BE2C (cell line): ENCODE data around the gene IMMP1L.

ENCODE experiments used
- DNase-seq: peaks from one replicate; pipeline ENCODE4 v3.0.0-alpha.2; 2020
- H3K27me3 ChIP-seq: fragments of 250-450 bp; sonication (Bioruptor Pico); 2 replicates; pipeline ENCODE4 v1.5.1; 2020; ENCODE audit warnings: mild to moderate bottlenecking
- H3K36me3 ChIP-seq: fragments of 250-450 bp; sonication (Bioruptor Pico); 2 replicates; pipeline ENCODE4 v1.5.1; 2020; ENCODE audit warnings: mild to moderate bottlenecking
- H3K4me1 ChIP-seq: fragments of 250-450 bp; sonication (Bioruptor Pico); 2 replicates; pipeline ENCODE4 v1.5.1; 2020
- H3K4me3 ChIP-seq: 2 replicates; pipeline ENCODE4 v1.5.1; 2011; ENCODE audit warnings: low read depth, low read length
- H3K9me3 ChIP-seq: fragments of 250-450 bp; sonication (Bioruptor Pico); 2 replicates; pipeline ENCODE4 v1.5.1; 2020
- TF ChIP-seq, protein P1 (sequence below): IDR thresholded peaks from 2 replicates; pipeline ENCODE4 v1.5.1; 2012; ENCODE audit warnings: mild to moderate bottlenecking, low read depth, low read length

IMMP1L gene

DNA sequence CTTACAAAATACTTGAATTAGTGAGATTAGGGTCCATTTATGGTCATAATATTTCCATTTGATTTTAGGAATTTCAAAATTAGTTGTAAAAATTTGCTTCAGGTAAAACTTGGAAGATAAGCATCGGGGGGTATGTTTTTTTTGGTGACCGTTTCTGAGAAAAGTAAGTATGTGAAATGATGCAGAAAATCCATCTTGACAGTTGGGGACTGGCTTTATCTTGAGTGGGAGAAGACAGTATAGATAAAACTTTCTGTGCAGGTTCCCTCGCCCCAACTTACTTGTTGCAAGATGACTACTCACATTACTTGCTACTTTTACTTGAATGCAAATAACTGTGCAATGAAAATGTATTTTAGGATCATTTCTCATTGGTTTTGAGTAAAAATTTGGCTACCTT, 90.3 kb downstream of the IMMP1L start:
- TF ChIP-seq, protein P1, sequence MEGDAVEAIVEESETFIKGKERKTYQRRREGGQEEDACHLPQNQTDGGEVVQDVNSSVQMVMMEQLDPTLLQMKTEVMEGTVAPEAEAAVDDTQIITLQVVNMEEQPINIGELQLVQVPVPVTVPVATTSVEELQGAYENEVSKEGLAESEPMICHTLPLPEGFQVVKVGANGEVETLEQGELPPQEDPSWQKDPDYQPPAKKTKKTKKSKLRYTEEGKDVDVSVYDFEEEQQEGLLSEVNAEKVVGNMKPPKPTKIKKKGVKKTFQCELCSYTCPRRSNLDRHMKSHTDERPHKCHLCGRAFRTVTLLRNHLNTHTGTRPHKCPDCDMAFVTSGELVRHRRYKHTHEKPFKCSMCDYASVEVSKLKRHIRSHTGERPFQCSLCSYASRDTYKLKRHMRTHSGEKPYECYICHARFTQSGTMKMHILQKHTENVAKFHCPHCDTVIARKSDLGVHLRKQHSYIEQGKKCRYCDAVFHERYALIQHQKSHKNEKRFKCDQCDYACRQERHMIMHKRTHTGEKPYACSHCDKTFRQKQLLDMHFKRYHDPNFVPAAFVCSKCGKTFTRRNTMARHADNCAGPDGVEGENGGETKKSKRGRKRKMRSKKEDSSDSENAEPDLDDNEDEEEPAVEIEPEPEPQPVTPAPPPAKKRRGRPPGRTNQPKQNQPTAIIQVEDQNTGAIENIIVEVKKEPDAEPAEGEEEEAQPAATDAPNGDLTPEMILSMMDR, result no peak
- Histone ChIP-seq H3K9me3 (no peaks in the 10 kb centered on the region), H3K27me3 (no peaks in the 10 kb centered on the region), H3K36me3 (no peaks in the 10 kb centered on the region), H3K4me3 (no peak overlapping the region), H3K4me1 (no peaks in the 10 kb centered on the region)
- no peak for DNase-seq

DNA sequence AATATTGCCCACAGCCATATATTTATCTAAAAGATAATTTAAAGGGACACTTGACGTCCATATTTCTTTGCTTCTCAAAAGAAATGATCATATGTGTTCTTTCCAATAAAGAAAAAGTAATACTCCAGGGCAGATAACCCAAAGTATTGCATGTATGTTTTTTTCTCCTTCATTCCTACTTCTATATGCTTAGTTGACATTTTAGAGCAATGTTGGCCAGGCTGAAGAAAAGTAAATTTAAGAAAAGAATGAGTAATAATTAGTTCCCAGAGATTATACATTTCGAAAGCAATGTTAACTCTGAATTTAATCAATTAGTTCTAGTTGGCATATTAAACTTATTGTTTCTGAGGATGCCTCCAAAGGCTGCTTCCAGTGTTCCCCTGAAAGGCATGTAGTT, 91.6 kb downstream of the IMMP1L start:
- Histone ChIP-seq H3K27me3 (no peaks in the 10 kb centered on the region), H3K4me3 (no peak overlapping the region), H3K4me1 (no peaks in the 10 kb centered on the region), H3K36me3 (no peaks in the 10 kb centered on the region), H3K9me3 (no peaks in the 10 kb centered on the region)
- TF ChIP-seq, protein P1, result no peak
- no peak for DNase-seq

DNA sequence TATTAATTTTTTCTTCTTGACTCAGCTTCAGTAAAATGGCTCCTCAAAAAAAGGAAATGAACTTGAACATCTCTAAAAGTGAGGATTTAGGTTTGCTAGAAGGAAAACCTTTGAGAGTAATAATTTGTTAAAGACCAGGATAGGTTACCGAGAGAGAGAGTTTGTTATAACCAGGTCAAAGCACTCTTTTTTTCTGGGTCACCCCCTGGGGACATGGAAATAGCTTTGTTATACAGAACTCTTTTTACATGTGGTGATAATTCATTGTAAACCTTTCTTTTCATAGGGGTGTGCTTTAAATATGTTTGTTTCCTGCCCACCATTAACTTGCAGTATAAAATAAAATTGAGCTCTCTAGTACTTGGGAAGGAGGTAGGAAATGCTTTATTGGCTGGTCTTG, 92.1 kb downstream of the IMMP1L start:
- H3K36me3 ChIP-seq, result no peaks in the 10 kb centered on the region
- no peak overlapping the region for H3K4me3 ChIP-seq
- no peaks in the 10 kb centered on the region for H3K27me3 ChIP-seq
- H3K4me1 ChIP-seq, result no peaks in the 10 kb centered on the region
- TF ChIP-seq, protein P1, result no peak
- no peaks in the 10 kb centered on the region for H3K9me3 ChIP-seq
- DNase-seq, result no peak

DNA sequence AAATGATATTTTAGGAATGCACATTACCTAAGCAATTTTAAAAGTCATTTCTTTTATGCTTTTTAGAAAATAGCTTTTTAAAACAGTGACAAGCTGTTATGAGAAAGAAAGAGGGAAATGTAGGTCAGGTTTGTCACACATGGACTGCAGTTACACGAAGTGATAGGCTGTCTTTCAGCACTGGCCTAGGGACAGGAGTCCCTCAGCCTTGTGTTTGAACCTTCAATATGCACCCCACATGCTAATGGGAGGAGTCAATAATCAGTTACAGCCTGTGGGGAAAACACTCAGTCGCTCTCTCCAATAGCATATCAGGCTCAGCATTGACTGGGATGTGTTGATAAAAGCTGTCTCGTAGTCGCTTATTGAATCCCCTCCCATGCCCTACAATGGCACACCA, 94.0 kb downstream of the IMMP1L start:
- H3K36me3 ChIP-seq, result no peaks in the 10 kb centered on the region

DNA sequence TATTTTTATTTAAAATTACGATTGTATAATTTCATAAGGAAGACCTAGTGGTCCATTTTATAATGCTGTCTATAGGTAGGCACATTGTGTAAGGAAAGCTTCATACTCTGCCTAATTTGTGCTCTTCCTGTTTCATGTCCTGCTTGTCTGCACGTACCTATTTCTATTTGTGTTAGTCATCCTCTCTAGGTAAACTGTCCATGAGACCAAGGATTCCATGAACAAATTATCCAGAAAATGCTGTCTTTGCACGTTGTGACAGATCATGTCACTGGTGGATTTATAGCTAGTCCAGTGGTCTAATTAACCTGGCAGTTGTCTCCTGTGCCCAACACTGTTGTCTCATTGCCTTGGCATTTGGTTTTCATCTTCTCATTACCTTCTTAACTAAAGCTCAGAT, 95.1 kb downstream of the IMMP1L start:
- H3K4me3 ChIP-seq, result no peak overlapping the region
- no peaks in the 10 kb centered on the region for H3K36me3 ChIP-seq
- TF ChIP-seq, protein P1, result no peak
- DNase-seq, result no peak
- no peaks in the 10 kb centered on the region for H3K4me1 ChIP-seq
- H3K9me3 ChIP-seq, result no peaks in the 10 kb centered on the region
- no peaks in the 10 kb centered on the region for H3K27me3 ChIP-seq

More for the DNA sequence above, 94.0 kb downstream of the IMMP1L start:
- Histone ChIP-seq H3K27me3 (no peaks in the 10 kb centered on the region), H3K9me3 (no peaks in the 10 kb centered on the region), H3K4me1 (no peaks in the 10 kb centered on the region), H3K4me3 (no peak overlapping the region)
- TF ChIP-seq, protein P1, result no peak
- DNase-seq, result no peak

DNA sequence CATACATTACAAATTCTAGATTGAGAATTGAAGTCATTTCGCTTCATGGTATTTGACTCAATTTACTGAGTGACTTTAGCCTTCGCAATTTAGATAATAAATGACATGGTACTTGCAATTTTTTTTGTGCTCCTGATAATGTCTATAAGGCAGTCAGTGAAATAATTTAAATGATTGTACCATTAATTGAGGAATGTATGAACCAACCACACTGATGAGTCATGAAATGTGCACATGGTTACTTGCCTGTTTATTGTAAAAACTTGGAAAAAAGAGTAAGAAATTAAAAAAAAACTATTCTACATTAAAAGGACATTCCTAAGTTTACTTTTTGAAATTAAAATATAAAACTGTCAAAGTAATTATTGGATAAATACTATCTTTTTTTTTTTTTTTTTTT, 96.5 kb downstream of the IMMP1L start:
- H3K9me3 ChIP-seq, result no peaks in the 10 kb centered on the region
- no peaks in the 10 kb centered on the region for H3K4me1 ChIP-seq
- H3K36me3 ChIP-seq, result no peaks in the 10 kb centered on the region
- TF ChIP-seq, protein P1, result no peak
- no peak for DNase-seq
- H3K4me3 ChIP-seq, result no peak overlapping the region
- no peaks in the 10 kb centered on the region for H3K27me3 ChIP-seq
